ENCODE measurements around the gene TXNRD2.

TXNRD2 gene

DNA sequence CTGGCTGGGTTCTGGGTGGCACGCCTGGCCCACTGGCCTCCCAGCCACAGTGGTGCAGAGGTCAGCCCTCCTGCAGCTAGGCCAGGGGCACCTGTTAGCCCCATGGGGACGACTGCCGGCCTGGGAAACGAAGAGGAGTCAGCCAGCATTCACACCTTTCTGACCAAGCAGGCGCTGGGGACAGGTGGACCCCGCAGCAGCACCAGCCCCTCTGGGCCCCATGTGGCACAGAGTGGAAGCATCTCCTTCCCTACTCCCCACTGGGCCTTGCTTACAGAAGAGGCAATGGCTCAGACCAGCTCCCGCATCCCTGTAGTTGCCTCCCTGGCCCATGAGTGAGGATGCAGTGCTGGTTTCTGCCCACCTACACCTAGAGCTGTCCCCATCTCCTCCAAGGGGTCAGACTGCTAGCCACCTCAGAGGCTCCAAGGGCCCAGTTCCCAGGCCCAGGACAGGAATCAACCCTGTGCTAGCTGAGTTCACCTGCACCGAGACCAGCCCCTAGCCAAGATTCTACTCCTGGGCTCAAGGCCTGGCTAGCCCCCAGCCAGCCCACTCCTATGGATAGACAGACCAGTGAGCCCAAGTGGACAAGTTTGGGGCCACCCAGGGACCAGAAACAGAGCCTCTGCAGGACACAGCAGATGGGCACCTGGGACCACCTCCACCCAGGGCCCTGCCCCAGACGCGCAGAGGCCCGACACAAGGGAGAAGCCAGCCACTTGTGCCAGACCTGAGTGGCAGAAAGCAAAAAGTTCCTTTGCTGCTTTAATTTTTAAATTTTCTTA lies 27.7 kb upstream of the TXNRD2 start:
- in situ Hi-C loops (cut with HindIII; ENCODE audit: low pct_unique_long_range_greater_than_20kb, low sequenced_read_pairs), result no loop called here

GRCh38 chr22:19968450-19968891 lies 26.9 kb upstream of the TXNRD2 start:
- DNase-seq (ENCODE audit: low read depth in 1 of 2, low spot score in 1 of 2), result no peak
- no peak for TF ChIP-seq JUND (IDR thresholded peaks at IDR 0.05; ENCODE audit: low read depth)
- in situ Hi-C loops (cut with HindIII; ENCODE audit: low pct_unique_long_range_greater_than_20kb, low sequenced_read_pairs), result no loop called here

More for the DNA sequence above, 27.7 kb upstream of the TXNRD2 start:
- TF ChIP-seq JUND (IDR thresholded peaks at IDR 0.05; ENCODE audit: low read depth), result no peak
- no peak for DNase-seq (ENCODE audit: low read depth in 1 of 2, low spot score in 1 of 2)

- DNase-seq (ENCODE audit: low read depth in 1 of 2, low spot score in 1 of 2), result no peak
- no peak for TF ChIP-seq JUND (IDR thresholded peaks at IDR 0.05; ENCODE audit: low read depth)
- in situ Hi-C loops (cut with HindIII; ENCODE audit: low pct_unique_long_range_greater_than_20kb, low sequenced_read_pairs), result no loop called here
Measured at GRCh38 chr22:19967850-19968449, 26.3 kb upstream of the TXNRD2 start.

- TF ChIP-seq JUND (IDR thresholded peaks at IDR 0.05; ENCODE audit: low read depth), result no peak
- no peak for DNase-seq (ENCODE audit: low read depth in 1 of 2, low spot score in 1 of 2)
- in situ Hi-C loops (cut with HindIII; ENCODE audit: low pct_unique_long_range_greater_than_20kb, low sequenced_read_pairs), result no loop called here
Measured at GRCh38 chr22:19966908-19967750, 25.5 kb upstream of the TXNRD2 start.

- no peak for DNase-seq (ENCODE audit: low read depth in 1 of 2, low spot score in 1 of 2)
- TF ChIP-seq JUND (IDR thresholded peaks at IDR 0.05; ENCODE audit: low read depth), result no peak
- in situ Hi-C loops (cut with HindIII; ENCODE audit: low pct_unique_long_range_greater_than_20kb, low sequenced_read_pairs), result no loop called here
Measured at GRCh38 chr22:19965771-19966709, 24.4 kb upstream of the TXNRD2 start.

- no peak for DNase-seq (ENCODE audit: low read depth in 1 of 2, low spot score in 1 of 2)
- in situ Hi-C loops (cut with HindIII; ENCODE audit: low pct_unique_long_range_greater_than_20kb, low sequenced_read_pairs), result no loop called here
- TF ChIP-seq JUND (IDR thresholded peaks at IDR 0.05; ENCODE audit: low read depth), result no peak
Measured at GRCh38 chr22:19964701-19965386, 23.2 kb upstream of the TXNRD2 start.

DNA sequence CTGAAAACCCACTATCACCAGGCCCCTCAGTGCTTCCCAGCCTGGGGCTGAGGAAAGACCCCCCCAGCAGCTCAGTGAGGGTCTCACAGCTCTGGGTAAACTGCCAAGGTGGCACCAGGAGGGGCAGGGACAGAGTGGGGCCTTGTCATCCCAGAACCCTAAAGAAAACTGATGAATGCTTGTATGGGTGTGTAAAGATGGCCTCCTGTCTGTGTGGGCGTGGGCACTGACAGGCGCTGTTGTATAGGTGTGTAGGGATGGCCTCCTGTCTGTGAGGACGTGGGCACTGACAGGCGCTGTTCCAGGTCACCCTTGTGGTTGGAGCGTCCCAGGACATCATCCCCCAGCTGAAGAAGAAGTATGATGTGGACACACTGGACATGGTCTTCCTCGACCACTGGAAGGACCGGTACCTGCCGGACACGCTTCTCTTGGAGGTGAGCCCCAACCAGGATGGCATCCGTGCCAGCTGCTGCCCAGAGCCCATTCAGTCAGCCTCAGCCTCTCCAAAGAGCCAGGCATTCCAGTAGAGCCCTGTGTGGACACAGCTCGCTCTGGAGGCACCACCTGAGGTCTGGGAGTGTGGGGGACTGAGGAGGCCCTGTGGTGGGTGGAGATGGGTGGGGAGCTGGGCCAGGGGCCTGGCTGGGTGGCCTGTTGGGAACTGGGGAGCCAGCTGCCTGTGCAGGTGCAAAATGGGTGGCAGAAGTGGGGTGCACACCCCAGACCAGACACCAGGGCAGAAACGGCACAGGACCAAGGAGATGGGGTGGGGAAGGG lies 22.4 kb upstream of the TXNRD2 start:
- in situ Hi-C loops (cut with HindIII; ENCODE audit: low pct_unique_long_range_greater_than_20kb, low sequenced_read_pairs), result no loop called here
- no peak for DNase-seq (ENCODE audit: low read depth in 1 of 2, low spot score in 1 of 2)
- no peak for TF ChIP-seq JUND (IDR thresholded peaks at IDR 0.05; ENCODE audit: low read depth)

GRCh38 chr22:19962909-19963806 lies 21.5 kb upstream of the TXNRD2 start:
- in situ Hi-C loops (cut with HindIII; ENCODE audit: low pct_unique_long_range_greater_than_20kb, low sequenced_read_pairs), result no loop called here
- peak; percentile 55 for TF ChIP-seq JUND (IDR thresholded peaks at IDR 0.05; ENCODE audit: low read depth)
- peak; percentile 85 to 96 for DNase-seq (ENCODE audit: low read depth in 1 of 2, low spot score in 1 of 2)

DNA sequence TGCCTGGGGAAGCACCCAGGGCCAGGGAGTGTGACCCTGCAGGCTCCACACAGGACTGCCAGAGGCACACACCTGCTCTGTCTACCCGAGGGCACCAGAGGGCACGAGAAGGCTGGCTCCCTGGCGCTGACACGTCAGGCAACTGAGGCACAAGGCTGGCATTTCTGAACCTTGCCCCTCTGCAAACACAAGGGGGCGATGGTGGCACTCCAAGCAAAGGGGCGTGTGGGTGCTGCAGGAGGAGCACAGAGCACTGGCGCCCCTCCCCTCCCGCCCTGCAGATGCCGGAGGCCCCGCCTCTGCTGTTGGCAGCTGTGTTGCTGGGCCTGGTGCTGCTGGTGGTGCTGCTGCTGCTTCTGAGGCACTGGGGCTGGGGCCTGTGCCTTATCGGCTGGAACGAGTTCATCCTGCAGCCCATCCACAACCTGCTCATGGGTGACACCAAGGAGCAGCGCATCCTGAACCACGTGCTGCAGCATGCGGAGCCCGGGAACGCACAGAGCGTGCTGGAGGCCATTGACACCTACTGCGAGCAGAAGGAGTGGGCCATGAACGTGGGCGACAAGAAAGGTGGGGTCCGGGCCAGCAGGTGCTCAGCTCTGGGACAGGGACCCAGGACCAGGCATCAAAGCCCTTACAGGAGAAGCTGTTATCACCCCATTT lies 20.8 kb upstream of the TXNRD2 start:
- peak; percentile 35 to 88 for DNase-seq (ENCODE audit: low read depth in 1 of 2, low spot score in 1 of 2)
- TF ChIP-seq JUND (IDR thresholded peaks at IDR 0.05; ENCODE audit: low read depth), result no peak
- in situ Hi-C loops (cut with HindIII; ENCODE audit: low pct_unique_long_range_greater_than_20kb, low sequenced_read_pairs), result no loop called here
